Omental fat pad (tissue), 4 donors: ENCODE results near the gene CTIF. TPM values are rescaled to one million over a fixed set of nuclear protein-coding genes. Genes with fewer than 3 reads are reported as not detected.

ENCODE experiments used
- ATAC-seq: fragments of 150-250 bp; one replicate; pipeline ENCODE4 v1.9.1; 2016; ENCODE audit warnings: mild to moderate bottlenecking, moderate library complexity; ENCODE audit not compliant: low FRiP score
- DNase-seq: peaks from one replicate; pipeline ENCODE4 v3.0.0-alpha.2; 2019; ENCODE audit warnings: low spot score
- CTCF ChIP-seq, 3 donors: fragments of 450-650 bp; IDR thresholded peaks; one replicate each; pipeline ENCODE4 v1.5.1; 2016 to 2017; ENCODE audit warnings: antibody characterized with exemption in 3 of 3, mild to moderate bottlenecking in 3 of 3, moderate library complexity in 2 of 3
- total RNA-seq, 4 donors: library from RNA; depleted of rRNA; stranded (reverse); fragments of >200 nt; gene quantifications; one replicate each; pipeline ENCODE4 v1.1.0, GENCODE V29; 2016

The CTIF gene
- total RNA-seq, 4 donors from 2014 or later: 57.5 to 94.0 (median 72.4) TPM

DNA sequence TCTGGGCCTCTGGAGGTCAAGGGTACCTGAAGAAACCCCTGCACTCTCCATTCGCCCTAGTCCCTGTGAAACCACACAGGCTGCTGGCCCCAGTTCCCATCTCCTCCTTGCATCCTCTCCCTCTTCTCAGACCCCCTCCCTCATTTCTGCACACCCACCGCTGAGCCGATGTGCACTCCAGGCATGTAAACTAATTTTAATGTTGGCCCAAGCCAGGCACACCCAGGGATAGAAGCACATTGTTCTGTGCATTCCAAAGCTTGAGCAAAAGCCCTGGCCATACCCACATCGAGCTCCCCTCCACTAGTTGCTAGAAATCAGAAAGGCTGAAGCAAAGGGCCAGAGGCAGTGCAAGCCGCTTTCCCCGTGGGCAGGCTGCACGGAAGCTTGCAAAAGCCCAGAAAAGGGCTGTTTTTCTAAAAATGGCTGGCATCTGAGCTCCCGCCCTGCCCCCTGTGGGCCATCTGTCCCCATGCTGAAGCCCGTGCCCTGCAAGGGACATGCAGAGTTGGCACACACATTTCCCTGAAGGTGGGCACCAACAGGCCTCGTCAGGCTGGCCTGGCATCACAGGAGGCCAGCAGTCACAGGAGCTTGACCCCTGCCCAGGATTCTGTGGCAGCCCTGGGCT lies 230.3 kb downstream of the CTIF start:
- DNase-seq (no peak), ATAC-seq (no peak)
- TF ChIP-seq CTCF (IDR thresholded peaks at IDR 0.05): no peak

DNA sequence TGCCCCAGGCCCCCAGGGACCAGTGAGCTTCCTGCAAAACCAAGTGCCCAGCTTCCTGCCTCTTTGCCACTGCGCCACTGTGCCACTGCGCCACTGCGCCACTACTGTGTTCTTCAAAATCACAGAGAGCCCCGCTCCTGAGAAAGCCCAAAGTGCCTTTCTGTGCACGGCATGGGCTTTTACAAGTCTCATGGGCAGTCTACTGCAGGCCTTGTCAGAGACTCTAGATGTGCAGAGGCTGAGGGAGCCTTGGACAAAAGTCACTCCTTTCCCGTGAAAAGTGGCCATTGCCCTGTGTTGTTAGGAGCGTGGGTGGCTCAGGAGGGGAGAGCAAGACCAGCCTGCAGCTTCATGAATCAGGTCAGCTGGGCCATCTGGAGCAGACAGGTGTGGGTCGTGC lies 231.4 kb downstream of the CTIF start:
- TF ChIP-seq CTCF (IDR thresholded peaks at IDR 0.05): no peak
- ATAC-seq (no peak), DNase-seq (no peak)

DNA sequence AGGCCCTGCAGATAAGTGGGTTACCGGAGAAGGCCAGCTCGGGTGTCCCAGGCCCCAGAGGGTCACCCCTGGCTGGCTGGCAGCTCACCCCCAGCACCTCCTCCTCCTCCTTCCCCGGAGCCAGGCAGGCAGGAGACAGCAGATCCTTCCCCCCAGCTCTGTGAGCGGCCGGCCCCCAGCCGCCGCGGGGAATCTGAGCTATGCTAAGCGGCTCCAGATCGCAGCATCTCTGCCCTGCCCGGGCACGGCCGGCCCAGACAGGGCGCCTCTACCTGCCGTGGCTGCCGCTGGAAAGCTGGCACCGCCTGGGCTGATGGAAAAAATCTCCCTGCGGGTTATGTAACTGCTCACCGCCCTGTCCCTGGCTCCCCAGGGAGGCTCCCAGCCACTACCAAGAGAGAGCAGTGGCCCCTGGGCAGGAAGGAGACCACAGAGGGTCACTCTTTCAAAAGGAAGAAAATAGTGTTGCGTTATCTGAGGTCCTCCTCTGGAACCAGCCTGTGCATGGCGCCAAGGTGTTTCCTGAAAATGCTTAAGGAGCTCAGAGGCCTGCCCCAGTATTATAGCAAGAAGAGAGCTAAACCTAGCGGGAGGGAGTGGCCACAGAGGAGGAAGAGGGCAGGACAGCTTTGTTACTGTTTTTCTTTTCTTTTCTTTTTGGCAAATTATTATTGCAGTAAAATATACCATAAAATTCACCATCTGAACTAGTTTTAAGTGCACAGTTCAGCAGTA lies 233.0 kb downstream of the CTIF start:
- no peak for DNase-seq
- no peak for TF ChIP-seq CTCF (IDR thresholded peaks at IDR 0.05)
- ATAC-seq: no peak

DNA sequence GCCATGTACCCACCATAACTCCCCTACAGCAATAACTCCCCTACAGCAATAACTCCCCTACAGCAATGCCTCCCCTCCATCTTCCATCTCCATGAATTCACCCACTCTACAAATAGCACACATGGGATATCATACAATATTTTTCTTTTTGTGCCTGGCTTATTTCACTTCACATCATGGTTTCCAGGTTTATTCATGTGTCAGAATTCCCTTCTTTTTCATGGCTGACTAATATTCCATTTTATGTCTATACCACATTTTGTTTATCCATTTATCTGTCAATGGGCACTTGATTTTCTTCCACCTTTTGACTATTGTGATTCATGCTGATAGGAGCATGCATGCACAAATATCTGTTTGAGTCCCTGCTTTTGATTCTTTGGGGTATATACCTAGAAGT lies 233.6 kb downstream of the CTIF start:
- TF ChIP-seq CTCF (IDR thresholded peaks at IDR 0.05): no peak
- ATAC-seq: no peak
- DNase-seq: no peak

GRCh38 chr18:48773821-48774220 lies 235.0 kb downstream of the CTIF start:
- ATAC-seq (no peak), DNase-seq (no peak)
- no peak for TF ChIP-seq CTCF (IDR thresholded peaks at IDR 0.05)

- no peak for TF ChIP-seq CTCF (IDR thresholded peaks at IDR 0.05)
- ATAC-seq (no peak), DNase-seq (no peak)
Measured at GRCh38 chr18:48774941-48775340, 236.1 kb downstream of the CTIF start.
